ENCODE data around the gene VOPP1. TPM values are rescaled to one million over a fixed set of nuclear protein-coding genes. Genes with fewer than 3 reads are reported as not detected.

VOPP1 gene
- polyA plus RNA-seq, 1 experiment = 88.4 TPM

DNA sequence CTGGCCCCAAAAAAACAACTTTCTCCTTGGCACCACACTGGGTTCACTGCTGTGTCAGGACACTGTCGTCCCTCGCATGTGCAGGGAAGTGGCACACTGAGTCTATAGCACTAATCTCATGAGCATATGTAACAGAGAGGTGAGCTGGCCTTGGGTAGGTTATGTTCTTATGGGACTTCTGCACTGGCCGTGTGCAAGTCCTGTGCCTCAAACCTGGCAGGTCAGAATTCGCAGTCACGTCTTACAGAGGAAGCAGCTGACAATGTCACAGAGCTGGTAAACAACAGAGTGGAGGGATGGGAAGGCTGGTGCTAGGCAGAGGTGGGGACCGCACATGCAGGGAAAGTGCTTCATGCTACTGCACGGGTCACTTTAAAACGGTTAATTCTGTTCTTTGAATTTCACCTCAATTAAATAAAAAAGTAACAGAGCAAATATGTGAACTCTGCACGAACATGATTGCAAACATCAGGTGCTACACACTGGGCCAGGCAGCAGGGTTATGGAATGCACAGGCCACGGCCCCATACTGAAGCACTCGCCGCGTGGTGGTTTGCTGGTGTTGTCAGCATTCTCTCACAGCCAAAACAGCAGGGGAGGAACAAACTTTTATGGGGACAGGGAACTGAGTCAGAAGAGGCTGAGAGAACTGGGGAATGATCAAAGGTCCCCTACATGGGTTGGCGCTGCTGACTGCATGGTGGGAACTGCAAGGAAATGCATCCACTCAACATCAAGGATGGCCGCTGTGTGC lies 54.2 kb downstream of the VOPP1 start:
- POLR2A ChIA-PET = no interaction called here

DNA sequence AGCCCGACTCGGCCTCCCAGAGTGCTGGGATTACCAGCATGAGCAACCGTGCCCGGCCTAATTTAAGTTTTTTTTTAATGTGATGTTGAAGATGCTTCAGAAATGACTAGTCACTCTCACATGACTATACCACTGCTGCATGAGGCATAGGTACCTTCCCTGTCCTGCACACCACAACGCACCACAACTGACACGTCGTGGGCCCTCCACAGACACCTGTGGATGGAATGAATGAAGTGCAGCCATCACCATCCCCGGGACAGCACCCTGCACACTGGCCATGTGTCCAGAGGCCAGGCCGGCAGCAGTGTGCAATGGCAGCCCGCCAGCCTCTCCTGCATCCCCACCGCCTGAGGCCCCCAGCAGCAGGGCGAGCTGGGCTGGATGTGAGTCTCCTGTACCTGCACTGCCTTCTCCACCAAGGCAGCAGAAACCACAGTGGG lies 55.1 kb downstream of the VOPP1 start:
- no peak for DNase-seq (ENCODE audit: low read depth, low spot score)
- Histone ChIP-seq H3K27ac (ENCODE audit: low read depth, low read length) (no peak overlapping the region), H3K4me3 (ENCODE audit: low read depth, low read length) (no peak overlapping the region), H3K9me3 (ENCODE audit: control insufficient read depth, insufficient read depth, low read length) (no peaks in the 10 kb centered on the region), H3K27me3 (ENCODE audit: control insufficient read depth, insufficient read depth, low read length) (no peaks in the 10 kb centered on the region)
- POLR2A ChIA-PET = no interaction called here
- TF ChIP-seq, protein P1, sequence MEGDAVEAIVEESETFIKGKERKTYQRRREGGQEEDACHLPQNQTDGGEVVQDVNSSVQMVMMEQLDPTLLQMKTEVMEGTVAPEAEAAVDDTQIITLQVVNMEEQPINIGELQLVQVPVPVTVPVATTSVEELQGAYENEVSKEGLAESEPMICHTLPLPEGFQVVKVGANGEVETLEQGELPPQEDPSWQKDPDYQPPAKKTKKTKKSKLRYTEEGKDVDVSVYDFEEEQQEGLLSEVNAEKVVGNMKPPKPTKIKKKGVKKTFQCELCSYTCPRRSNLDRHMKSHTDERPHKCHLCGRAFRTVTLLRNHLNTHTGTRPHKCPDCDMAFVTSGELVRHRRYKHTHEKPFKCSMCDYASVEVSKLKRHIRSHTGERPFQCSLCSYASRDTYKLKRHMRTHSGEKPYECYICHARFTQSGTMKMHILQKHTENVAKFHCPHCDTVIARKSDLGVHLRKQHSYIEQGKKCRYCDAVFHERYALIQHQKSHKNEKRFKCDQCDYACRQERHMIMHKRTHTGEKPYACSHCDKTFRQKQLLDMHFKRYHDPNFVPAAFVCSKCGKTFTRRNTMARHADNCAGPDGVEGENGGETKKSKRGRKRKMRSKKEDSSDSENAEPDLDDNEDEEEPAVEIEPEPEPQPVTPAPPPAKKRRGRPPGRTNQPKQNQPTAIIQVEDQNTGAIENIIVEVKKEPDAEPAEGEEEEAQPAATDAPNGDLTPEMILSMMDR (IDR thresholded peaks at IDR 0.05; ENCODE audit: low read depth, low read length) = no peak
- CTCF ChIA-PET = no interaction called here

More for the DNA sequence above, 54.2 kb downstream of the VOPP1 start:
- DNase-seq (ENCODE audit: low read depth, low spot score) = no peak
- no peak overlapping the region for H3K27ac ChIP-seq (ENCODE audit: low read depth, low read length)
- TF ChIP-seq, protein P1 (IDR thresholded peaks at IDR 0.05; ENCODE audit: low read depth, low read length) = no peak
- H3K4me3 ChIP-seq (ENCODE audit: low read depth, low read length) = no peak overlapping the region
- no peaks in the 10 kb centered on the region for H3K9me3 ChIP-seq (ENCODE audit: control insufficient read depth, insufficient read depth, low read length)
- no peaks in the 10 kb centered on the region for H3K27me3 ChIP-seq (ENCODE audit: control insufficient read depth, insufficient read depth, low read length)
- CTCF ChIA-PET = no interaction called here

DNA sequence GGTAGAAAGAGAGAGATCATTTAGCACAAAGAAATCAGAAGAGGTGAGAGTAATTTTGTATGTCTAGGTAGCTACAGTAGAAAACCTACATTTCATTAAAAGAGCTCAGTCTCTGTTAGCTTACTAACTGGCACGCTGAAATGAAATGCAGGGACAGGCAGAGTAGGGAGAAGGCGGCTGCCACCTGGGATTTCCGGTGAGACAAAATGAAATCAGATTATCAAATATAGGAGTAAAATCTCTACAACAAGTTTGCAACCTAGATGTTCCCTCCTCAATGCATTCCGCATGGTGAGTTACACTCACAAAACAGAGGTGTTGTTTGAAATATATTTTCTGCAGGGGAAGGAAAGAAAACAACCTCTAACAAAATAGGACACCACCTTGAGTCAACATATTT lies 55.9 kb downstream of the VOPP1 start:
- Histone ChIP-seq H3K27me3 (ENCODE audit: control insufficient read depth, insufficient read depth, low read length) (no peaks in the 10 kb centered on the region), H3K4me3 (ENCODE audit: low read depth, low read length) (no peak overlapping the region), H3K27ac (ENCODE audit: low read depth, low read length) (no peak overlapping the region), H3K9me3 (ENCODE audit: control insufficient read depth, insufficient read depth, low read length) (no peaks in the 10 kb centered on the region)
- TF ChIP-seq, protein P1 (IDR thresholded peaks at IDR 0.05; ENCODE audit: low read depth, low read length) = no peak
- ChIA-PET POLR2A (no interaction called here), CTCF (no interaction called here)
- DNase-seq (ENCODE audit: low read depth, low spot score) = no peak

DNA sequence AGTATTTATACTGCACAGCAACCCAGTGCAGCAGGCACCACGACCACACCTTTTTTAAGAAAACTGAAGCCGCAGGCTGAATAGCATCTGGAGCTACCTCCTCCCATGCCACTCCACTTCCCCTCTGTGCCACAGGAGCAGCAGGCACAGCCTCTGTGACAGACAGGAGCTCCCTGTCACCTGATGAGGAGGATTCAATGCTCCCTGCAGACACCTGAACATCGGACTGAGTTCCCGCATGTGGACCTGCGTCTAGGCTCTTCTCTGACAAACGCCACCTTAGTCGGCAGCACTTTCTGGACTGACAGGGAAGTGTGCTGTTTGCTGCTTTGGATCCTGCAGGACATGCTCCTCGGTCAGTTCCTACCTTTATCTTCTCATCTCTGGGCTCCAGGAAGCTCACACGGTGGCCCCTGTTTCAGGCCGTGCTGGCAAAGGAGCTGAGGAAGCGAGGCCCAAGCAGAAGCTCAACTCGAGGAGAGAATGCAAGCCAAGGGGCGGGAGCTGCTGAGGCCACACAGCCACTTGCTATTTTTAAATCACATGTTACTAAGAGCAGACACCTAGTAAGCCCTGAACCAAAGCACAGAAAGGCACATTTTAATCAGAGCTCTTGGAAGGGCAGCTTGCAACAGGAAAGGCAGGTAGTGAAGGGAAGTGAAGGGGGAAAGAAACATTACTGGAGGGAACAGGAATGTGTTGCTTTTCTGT lies 56.6 kb downstream of the VOPP1 start:
- no peak for DNase-seq (ENCODE audit: low read depth, low spot score)
- ChIA-PET POLR2A (no interaction called here), CTCF (no interaction called here)

More for the DNA sequence above, 56.6 kb downstream of the VOPP1 start:
- no peaks in the 10 kb centered on the region for H3K9me3 ChIP-seq (ENCODE audit: control insufficient read depth, insufficient read depth, low read length)
- H3K27ac ChIP-seq (ENCODE audit: low read depth, low read length) = no peak overlapping the region
- TF ChIP-seq, protein P1 (IDR thresholded peaks at IDR 0.05; ENCODE audit: low read depth, low read length) = no peak
- H3K4me3 ChIP-seq (ENCODE audit: low read depth, low read length) = no peak overlapping the region
- no peaks in the 10 kb centered on the region for H3K27me3 ChIP-seq (ENCODE audit: control insufficient read depth, insufficient read depth, low read length)
